BJ (cell line): Measurements from ENCODE around the gene MOV10L1. TPM values are rescaled to one million over a fixed set of nuclear protein-coding genes. Genes with fewer than 3 reads are reported as not detected.
A peak's percentile ranks its signal among the peaks of the same experiment; 100 is the strongest.

Experiments
- CTCF ChIA-PET: fragments of 350-600 bp; formaldehyde crosslinking; extraction: SDS; loops from one replicate; lab custom pipeline; 2021; ENCODE audit warnings: antibody characterized with exemption, inconsistent platforms; lab: Yijun Ruan, JAX
- POLR2A ChIA-PET: fragments of 300-600 bp; sonication (Branson Sonifier 250); formaldehyde crosslinking; extraction: SDS; loops from one replicate; lab custom pipeline; 2021; ENCODE audit warnings: antibody characterized with exemption; lab: Charles Lee
- DNase-seq: peaks from one replicate; pipeline ENCODE4 v3.0.0-alpha.2; 2011; ENCODE audit warnings: low read depth
- H3K27me3 ChIP-seq: 2 replicates; pipeline ENCODE4 v1.6.0; 2011; ENCODE audit warnings: low read length; ENCODE audit not compliant: control insufficient read depth, insufficient read depth
- H3K36me3 ChIP-seq: 2 replicates; pipeline ENCODE4 v1.5.1; 2011; ENCODE audit warnings: low read length; ENCODE audit not compliant: control insufficient read depth, insufficient read depth
- H3K4me3 ChIP-seq: 2 replicates; pipeline ENCODE4 v1.5.1; 2011; ENCODE audit warnings: low read depth, mild to moderate bottlenecking, control low read depth, low read length
- CTCF ChIP-seq: IDR thresholded peaks from 2 replicates; pipeline ENCODE4 v1.5.1; 2011; ENCODE audit warnings: low read depth, mild to moderate bottlenecking, control low read depth, inconsistent platforms, low read length, moderate library complexity; ENCODE audit not compliant: insufficient read depth
- polyA plus RNA-seq: library from polyadenylated mRNA; depleted of rRNA; stranded (reverse); fragments of >200 nt; gene quantifications from 2 replicates; pipeline ENCODE4 v1.2.3, GENCODE V29; 2011

MOV10L1 gene
- polyA plus RNA-seq, 1 experiment = 6.6 TPM

DNA sequence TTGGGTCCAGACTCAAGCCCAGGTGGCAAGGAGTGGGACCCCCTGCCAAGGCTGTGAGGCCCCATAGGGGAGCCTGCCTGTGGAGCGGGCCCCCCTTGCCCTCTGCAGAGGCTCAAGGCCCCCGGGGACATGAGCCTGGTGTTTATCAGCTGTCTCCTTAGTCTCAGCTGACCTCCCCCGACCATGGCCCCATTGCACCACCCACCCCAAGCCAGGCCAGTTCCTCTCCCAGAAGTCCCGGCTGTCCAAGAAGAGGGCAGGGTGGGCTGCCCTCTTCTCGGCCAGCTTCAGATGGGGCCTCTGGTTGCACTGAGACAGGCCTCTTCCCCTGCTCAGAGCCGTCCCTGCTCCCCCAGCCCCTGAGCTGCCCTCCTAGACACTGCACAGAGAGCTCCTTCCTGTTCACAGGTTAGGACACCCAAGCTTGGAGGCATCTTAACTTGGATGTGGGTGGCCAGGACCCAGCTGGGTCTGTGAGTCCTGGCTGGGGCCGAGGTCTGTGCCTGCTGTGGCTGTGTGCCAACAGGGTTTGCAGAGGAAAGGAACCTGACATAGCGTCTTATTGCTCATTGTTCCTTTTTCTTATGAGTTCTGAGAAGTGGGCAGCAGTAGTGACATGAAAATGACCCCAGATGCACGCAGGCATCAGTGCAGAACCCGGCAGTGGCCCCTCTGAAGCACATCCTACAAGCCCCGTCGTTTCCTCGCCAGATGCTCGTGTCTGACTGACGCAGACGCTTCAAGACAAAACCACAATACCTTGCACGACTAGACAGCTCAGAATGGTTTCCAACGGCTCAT is 101.3 kb downstream of the MOV10L1 start:
- H3K27me3 ChIP-seq = no peaks in the 10 kb centered on the region
- no peak for TF ChIP-seq CTCF
- H3K36me3 ChIP-seq = peaks cover 26% of the 10 kb centered on the region
- ChIA-PET CTCF (interaction anchor here (0.7 to 1.8 kb wide), 6 partner anchors 12 to 399 kb away, joined by 3 to 5 read pairs (median 4); no protein-coding TSS in a partner anchor), POLR2A (no interaction called here)
- no peak for DNase-seq
- H3K4me3 ChIP-seq = peak overlapping the region; percentile 47

DNA sequence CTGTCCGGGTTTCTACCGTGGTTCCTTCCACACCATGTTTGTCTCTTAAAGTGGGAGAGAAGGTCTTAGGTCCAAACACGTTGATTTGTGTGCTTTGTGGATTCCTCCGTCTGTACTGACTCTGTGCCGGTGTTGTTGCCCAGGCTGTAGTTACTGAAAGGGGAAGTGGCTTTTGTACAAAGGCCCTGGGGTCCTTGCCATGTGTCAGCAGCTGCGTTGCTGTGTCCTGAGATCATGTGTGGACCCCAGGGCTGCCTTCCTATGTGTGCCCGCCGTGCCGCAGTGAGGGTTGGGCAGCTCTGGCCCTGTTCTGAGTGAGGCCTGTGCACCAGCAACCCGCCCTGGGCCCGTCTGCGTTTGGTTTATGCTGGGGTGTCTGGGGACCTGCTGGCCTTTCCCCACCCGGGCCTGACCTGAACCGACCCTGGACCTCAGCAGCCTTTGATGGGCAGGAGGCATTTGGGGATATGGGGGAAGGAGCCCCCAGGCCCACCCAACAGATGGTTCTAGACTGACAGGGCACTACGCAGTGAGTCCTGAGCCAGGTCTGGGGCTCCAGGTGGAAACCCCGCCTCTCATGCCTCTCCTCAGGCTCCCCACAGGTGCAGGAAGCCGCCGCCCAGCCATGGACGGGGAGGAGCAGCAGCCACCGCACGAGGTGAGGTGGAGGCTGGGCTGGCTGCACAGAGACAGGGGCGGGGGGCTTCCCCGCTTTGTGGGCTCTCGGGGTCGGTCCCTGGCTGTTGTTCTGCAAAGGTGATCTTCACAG is 102.8 kb downstream of the MOV10L1 start:
- CTCF ChIA-PET = no interaction called here
- POLR2A ChIA-PET = no interaction called here
- no peak overlapping the region for H3K4me3 ChIP-seq
- no peaks in the 10 kb centered on the region for H3K27me3 ChIP-seq
- no peak for DNase-seq
- TF ChIP-seq CTCF = no peak
- peaks cover 34% of the 10 kb centered on the region for H3K36me3 ChIP-seq

- no peak for TF ChIP-seq CTCF
- CTCF ChIA-PET = no interaction called here
- POLR2A ChIA-PET = no interaction called here
Measured at GRCh38 chr22:50193621-50194020, 103.8 kb downstream of the MOV10L1 start.

DNA sequence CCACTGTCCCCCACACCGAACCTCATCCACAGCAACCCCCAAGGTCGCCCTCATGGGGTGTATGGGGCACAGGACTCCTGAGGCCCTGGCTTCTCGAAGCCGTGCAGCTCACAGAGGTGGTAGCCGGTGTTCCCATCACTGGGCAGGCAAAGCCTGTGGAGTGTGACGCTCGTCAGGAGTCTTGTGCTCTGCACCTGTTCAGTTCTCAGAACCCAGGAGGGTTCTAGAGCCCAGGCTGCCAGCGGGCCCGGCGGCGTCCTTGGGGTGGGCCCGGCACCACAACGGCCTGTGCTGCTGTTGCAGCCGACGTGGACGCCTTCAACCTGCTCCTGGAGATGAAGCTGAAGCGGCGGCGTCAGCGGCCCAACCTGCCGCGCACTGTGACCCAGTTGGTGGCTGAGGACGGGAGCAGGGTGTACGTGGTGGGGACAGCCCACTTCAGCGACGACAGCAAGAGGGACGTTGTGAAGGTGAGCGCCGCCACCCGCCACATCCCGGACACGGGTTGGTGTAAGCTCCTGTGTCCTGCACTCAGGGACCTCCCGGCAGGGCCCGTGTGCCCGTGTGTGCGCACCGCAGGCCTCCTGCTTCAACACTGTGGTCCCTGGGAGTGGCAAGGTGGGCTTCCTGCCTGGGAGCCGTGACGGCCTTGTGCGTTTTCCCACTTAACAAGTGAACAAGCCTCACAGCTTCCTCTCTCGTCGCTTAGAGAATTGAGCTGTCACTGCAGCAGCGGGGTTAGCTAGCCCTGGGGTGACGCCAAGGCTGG is 104.4 kb downstream of the MOV10L1 start:
- H3K36me3 ChIP-seq = peaks cover 35% of the 10 kb centered on the region
- H3K4me3 ChIP-seq = no peak overlapping the region
- DNase-seq = no peak
- CTCF ChIA-PET = interaction anchor here (1.0 kb wide), 1 partner anchor 15 kb away, joined by 3 read pairs; no protein-coding TSS in a partner anchor
- POLR2A ChIA-PET = no interaction called here
- no peaks in the 10 kb centered on the region for H3K27me3 ChIP-seq
- TF ChIP-seq CTCF = no peak

More at GRCh38 chr22:50193621-50194020, 103.8 kb downstream of the MOV10L1 start:
- Histone ChIP-seq H3K4me3 (no peak overlapping the region), H3K36me3 (peaks cover 37% of the 10 kb centered on the region), H3K27me3 (no peaks in the 10 kb centered on the region)
- no peak for DNase-seq
